DND-41 (cell line): ENCODE results near the gene TEX38.
"Not testable (repeated sequence)": the region's sequence is repeated elsewhere in the genome, so short reads cannot be mapped to it uniquely, and the experiment has no call there.

Source experiments
- ATAC-seq: fragments of 200-7000 bp; cut with Tn5 transposase; 3 replicates; pipeline ENCODE4 v1.9.1; 2021; ENCODE audit warnings: low read depth; ENCODE audit not compliant: insufficient read depth
- DNase-seq: peaks from one replicate; pipeline ENCODE4 v3.0.0-alpha.2; 2020
- H2AFZ ChIP-seq: 2 replicates; pipeline ENCODE4 v1.6.0; 2012; ENCODE audit warnings: low read depth, low read length
- H3K27ac ChIP-seq: 2 replicates; pipeline ENCODE4 v1.5.1; 2012; ENCODE audit warnings: low read length, inconsistent platforms
- H3K27me3 ChIP-seq: fragments of 200-600 bp; sonication (generic); 2 replicates; pipeline ENCODE4 v1.6.0; 2012; ENCODE audit warnings: low read length, mild to moderate bottlenecking, inconsistent platforms; ENCODE audit not compliant: insufficient read depth, poor library complexity
- H3K36me3 ChIP-seq: 2 replicates; pipeline ENCODE4 v1.5.1; 2012; ENCODE audit warnings: low read length, inconsistent platforms; ENCODE audit not compliant: insufficient read depth
- H3K4me1 ChIP-seq: 2 replicates; pipeline ENCODE4 v1.5.1; 2012; ENCODE audit warnings: mild to moderate bottlenecking, low read length; ENCODE audit not compliant: insufficient read depth
- H3K4me2 ChIP-seq: 2 replicates; pipeline ENCODE4 v1.6.0; 2012; ENCODE audit warnings: mild to moderate bottlenecking, moderate library complexity, low read length, inconsistent platforms; ENCODE audit not compliant: insufficient read depth
- H3K4me3 ChIP-seq, 2 experiments: fragments of 200-600 bp in 1 of 2; shearing (Covaris generic) in 1 of 2; 2 replicates each; pipeline ENCODE4 v1.5.1; 2012 to 2016; ENCODE audit warnings: inconsistent platforms in 2 of 2, low read length in 2 of 2, mild to moderate bottlenecking in 2 of 2, low read depth in 1 of 2, moderate library complexity in 1 of 2
- H3K79me2 ChIP-seq: 2 replicates; pipeline ENCODE4 v1.6.0; 2012; ENCODE audit warnings: low read length, inconsistent platforms; ENCODE audit not compliant: insufficient read depth
- H3K9ac ChIP-seq: 2 replicates; pipeline ENCODE4 v1.6.0; 2012; ENCODE audit warnings: low read depth, mild to moderate bottlenecking, inconsistent platforms, low read length, moderate library complexity
- H3K9me3 ChIP-seq: 2 replicates; pipeline ENCODE4 v1.5.1; 2012; ENCODE audit warnings: low read length, moderate library complexity, mild to moderate bottlenecking, inconsistent platforms; ENCODE audit not compliant: insufficient read depth, severe bottlenecking
- H4K20me1 ChIP-seq: 2 replicates; pipeline ENCODE4 v1.6.0; 2012; ENCODE audit warnings: low read length; ENCODE audit not compliant: insufficient read depth
- CTCF ChIP-seq: IDR thresholded peaks from 2 replicates; pipeline ENCODE4 v1.5.1; 2012; ENCODE audit warnings: borderline replicate concordance, low read length, moderate library complexity, mild to moderate bottlenecking; ENCODE audit not compliant: poor library complexity, severe bottlenecking; ENCODE audit errors: extremely low read depth
- EZH2 ChIP-seq: IDR thresholded peaks from 3 replicates; pipeline ENCODE4 v1.6.1; 2012; ENCODE audit warnings: borderline replicate concordance, low read depth, mild to moderate bottlenecking, moderate library complexity, low read length, inconsistent platforms; ENCODE audit not compliant: severe bottlenecking

The TEX38 gene

GRCh38 chr1:46650491-46650890, 21.2 kb upstream of the TEX38 start:
- Histone ChIP-seq H3K27ac (no peak overlapping the region), H3K4me2 (no peak overlapping the region), H3K4me3 (no peak overlapping the region), H3K4me1 (no peaks in the 10 kb centered on the region), H3K79me2 (no peaks in the 10 kb centered on the region), H3K9ac (no peak overlapping the region), H3K9me3 (peaks cover 9% of the 10 kb centered on the region), H3K27me3 (no peaks in the 10 kb centered on the region), H4K20me1 (no peaks in the 10 kb centered on the region), H2AFZ (no peak overlapping the region), H3K36me3 (peaks cover 24% of the 10 kb centered on the region)
- ATAC-seq = no peak
- TF ChIP-seq CTCF (no peak), EZH2 (no peak)
- DNase-seq = no peak

GRCh38 chr1:46651152-46651551, 20.5 kb upstream of the TEX38 start:
- not testable (repeated sequence) for H3K27me3 ChIP-seq, H2AFZ ChIP-seq, H4K20me1 ChIP-seq, H3K4me3 ChIP-seq, H3K4me2 ChIP-seq, H3K4me1 ChIP-seq, ATAC-seq, H3K27ac ChIP-seq, DNase-seq, H3K9me3 ChIP-seq, H3K79me2 ChIP-seq, H3K9ac ChIP-seq
- H3K36me3 ChIP-seq = peaks cover 24% of the 10 kb centered on the region

GRCh38 chr1:46652321-46653100, 19.1 kb upstream of the TEX38 start:
- Histone ChIP-seq H3K9me3 (peaks cover 9% of the 10 kb centered on the region), H3K36me3 (peaks cover 29% of the 10 kb centered on the region), H3K79me2 (no peaks in the 10 kb centered on the region), H3K27ac (no peak overlapping the region), H2AFZ (no peak overlapping the region), H3K4me1 (no peaks in the 10 kb centered on the region), H3K27me3 (no peaks in the 10 kb centered on the region), H3K9ac (no peak overlapping the region), H3K4me3 (no peak overlapping the region), H4K20me1 (no peaks in the 10 kb centered on the region), H3K4me2 (no peak overlapping the region)
- DNase-seq (no peak), ATAC-seq (no peak)
- no peak for TF ChIP-seq EZH2
- no peak for TF ChIP-seq CTCF

- no peak overlapping the region for H3K4me2 ChIP-seq
- DNase-seq = no peak
These were observed 18.2 kb upstream of the TEX38 start for GRCh38 chr1:46653405-46653958.

More at GRCh38 chr1:46653405-46653958, 18.2 kb upstream of the TEX38 start:
- no peaks in the 10 kb centered on the region for H3K79me2 ChIP-seq
- no peaks in the 10 kb centered on the region for H4K20me1 ChIP-seq
- no peak overlapping the region for H3K9ac ChIP-seq
- no peaks in the 10 kb centered on the region for H3K27me3 ChIP-seq
- TF ChIP-seq CTCF (no peak), EZH2 (no peak)
- no peak overlapping the region for H3K4me3 ChIP-seq
- no peak overlapping the region for H3K27ac ChIP-seq
- ATAC-seq = no peak
- H3K36me3 ChIP-seq = peaks cover 31% of the 10 kb centered on the region
- H2AFZ ChIP-seq = no peak overlapping the region
- peaks cover 9% of the 10 kb centered on the region for H3K9me3 ChIP-seq
- no peaks in the 10 kb centered on the region for H3K4me1 ChIP-seq
